HL-60 (cell line): ENCODE results near the gene SNRNP48.

Experiments
- CTCF ChIP-seq: IDR thresholded peaks from one replicate; pipeline ENCODE4 v1.5.1; 2011; ENCODE audit warnings: low read length, control low read depth, inconsistent platforms; ENCODE audit not compliant: insufficient read depth
- GABPA ChIP-seq: IDR thresholded peaks from 2 replicates; pipeline ENCODE4 v1.6.1; 2012; ENCODE audit warnings: low read depth
- POLR2AphosphoS5 ChIP-seq: IDR thresholded peaks from 2 replicates; pipeline ENCODE4 v1.6.1; 2012; ENCODE audit warnings: low read depth
- SPI1 ChIP-seq: IDR thresholded peaks from 2 replicates; pipeline ENCODE4 v1.6.1; 2012; ENCODE audit warnings: low read depth, mild to moderate bottlenecking, borderline replicate concordance

DNA sequence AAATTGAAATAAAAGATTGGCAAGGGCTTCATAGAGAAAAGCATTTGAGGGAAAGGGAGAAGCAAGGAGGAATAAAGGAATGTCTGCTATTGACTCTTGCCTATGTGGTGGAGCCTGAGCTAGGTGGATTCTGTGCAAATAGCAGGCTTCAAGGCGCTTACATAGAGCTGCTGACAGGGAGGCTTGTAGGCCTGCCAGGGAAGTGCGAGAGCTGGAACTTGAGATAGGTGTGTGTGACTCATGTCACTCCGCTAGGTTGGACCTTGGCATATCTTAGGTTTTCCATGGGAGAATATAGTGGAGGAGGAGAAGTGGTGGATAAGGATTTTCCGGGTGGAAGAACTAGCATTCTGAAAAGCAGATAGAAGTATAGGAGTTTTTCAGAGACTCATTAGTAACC, 14.0 kb downstream of the SNRNP48 start:
- TF ChIP-seq CTCF (no peak), POLR2AphosphoS5 (no peak), SPI1 (no peak), GABPA (no peak)
